Gastroesophageal sphincter (tissue), 4 donors: Measurements from ENCODE around the gene CTTN. TPM values are rescaled to one million over a fixed set of nuclear protein-coding genes. Genes with fewer than 3 reads are reported as not detected.
A peak's percentile ranks its signal among the peaks of the same experiment; 100 is the strongest.

Experiments used
- ATAC-seq: fragments of 150-250 bp; one replicate; pipeline ENCODE4 v1.9.1; 2016; ENCODE audit warnings: mild to moderate bottlenecking, moderate library complexity
- H3K27ac ChIP-seq, 4 donors: fragments of 200-600 bp; sonication (generic) in 3 of 4; 1 replicate in 3 of 4; 2 replicates in 1 of 4; pipeline ENCODE4 v1.5.1; 2016 to 2019
- H3K27me3 ChIP-seq: fragments of 200-600 bp; sonication (generic); one replicate; pipeline ENCODE4 v1.5.1; 2019
- H3K36me3 ChIP-seq, 2 donors: fragments of 200-600 bp; sonication (generic); one replicate each; pipeline ENCODE4 v1.5.1; 2019; ENCODE audit warnings: control low read depth in 1 of 2
- H3K4me1 ChIP-seq, 3 donors: fragments of 200-600 bp; sonication (generic); 1 replicate in 2 of 3; 2 replicates in 1 of 3; pipeline ENCODE4 v1.5.1; 2016 to 2019; ENCODE audit warnings: control low read depth in 2 of 3
- H3K4me3 ChIP-seq, 2 donors: fragments of 200-600 bp; sonication (generic); one replicate each; pipeline ENCODE4 v1.5.1; 2019; ENCODE audit warnings: mild to moderate bottlenecking in 1 of 2, moderate library complexity in 1 of 2
- H3K9me3 ChIP-seq, 3 donors: fragments of 200-600 bp; sonication (generic); one replicate each; pipeline ENCODE4 v1.5.1; 2017 to 2019; ENCODE audit warnings: control low read depth in 2 of 3
- EP300 ChIP-seq: sonication (generic); formaldehyde crosslinking; IDR thresholded peaks from one replicate; pipeline ENCODE4 v1.6.1; 2017; ENCODE audit warnings: antibody characterized with exemption, mild to moderate bottlenecking
- POLR2A ChIP-seq, 2 donors: fragments of 450-650 bp; IDR thresholded peaks; one replicate each; pipeline ENCODE4 v1.6.1; 2017; ENCODE audit warnings: antibody characterized with exemption in 2 of 2, mild to moderate bottlenecking in 2 of 2, moderate library complexity in 1 of 2
- POLR2AphosphoS5 ChIP-seq: sonication (generic); formaldehyde crosslinking; IDR thresholded peaks from one replicate; pipeline ENCODE4 v1.6.1; 2017; ENCODE audit warnings: antibody characterized with exemption
- WGBS, 2 donors: methylation state at CpG; one replicate each; pipeline ENCODE4 v1.1.5; 2018; ENCODE audit warnings: low coverage in 1 of 2; 5-methylcytosine and 5-hydroxymethylcytosine counted together
- total RNA-seq, 4 donors: library from RNA; depleted of rRNA; stranded (reverse); fragments of >200 nt; gene quantifications; one replicate each; pipeline ENCODE4 v1.1.0, GENCODE V29; 2016
- TF ChIP-seq, protein P1 (sequence below), 4 experiments: fragments of 200-600 bp in 2 of 4; fragments of 450-650 bp in 2 of 4; sonication (generic) in 1 of 4; IDR thresholded peaks; one replicate each; pipeline ENCODE4 v1.5.1; 2017 to 2019; ENCODE audit warnings: antibody characterized with exemption in 4 of 4, mild to moderate bottlenecking in 2 of 4, moderate library complexity in 2 of 4

Gene CTTN
- total RNA-seq, 4 donors from 2014 or later, result 164 to 316 (median 179) TPM

GRCh38 chr11:70394211-70394950, 3.9 kb upstream of the CTTN start:
- Histone ChIP-seq H3K4me1 (peaks cover 0 to 25% (median 6%) of the 10 kb centered on the region in 3 donors), H3K9me3 (no peaks in the 10 kb centered on the region), H3K27me3 (no peaks in the 10 kb centered on the region), H3K36me3 (peaks cover 0 to 12% of the 10 kb centered on the region in 2 donors), H3K27ac (no peak overlapping the region), H3K4me3 (no peak overlapping the region)
- no peak for ATAC-seq
- TF ChIP-seq, protein P1, sequence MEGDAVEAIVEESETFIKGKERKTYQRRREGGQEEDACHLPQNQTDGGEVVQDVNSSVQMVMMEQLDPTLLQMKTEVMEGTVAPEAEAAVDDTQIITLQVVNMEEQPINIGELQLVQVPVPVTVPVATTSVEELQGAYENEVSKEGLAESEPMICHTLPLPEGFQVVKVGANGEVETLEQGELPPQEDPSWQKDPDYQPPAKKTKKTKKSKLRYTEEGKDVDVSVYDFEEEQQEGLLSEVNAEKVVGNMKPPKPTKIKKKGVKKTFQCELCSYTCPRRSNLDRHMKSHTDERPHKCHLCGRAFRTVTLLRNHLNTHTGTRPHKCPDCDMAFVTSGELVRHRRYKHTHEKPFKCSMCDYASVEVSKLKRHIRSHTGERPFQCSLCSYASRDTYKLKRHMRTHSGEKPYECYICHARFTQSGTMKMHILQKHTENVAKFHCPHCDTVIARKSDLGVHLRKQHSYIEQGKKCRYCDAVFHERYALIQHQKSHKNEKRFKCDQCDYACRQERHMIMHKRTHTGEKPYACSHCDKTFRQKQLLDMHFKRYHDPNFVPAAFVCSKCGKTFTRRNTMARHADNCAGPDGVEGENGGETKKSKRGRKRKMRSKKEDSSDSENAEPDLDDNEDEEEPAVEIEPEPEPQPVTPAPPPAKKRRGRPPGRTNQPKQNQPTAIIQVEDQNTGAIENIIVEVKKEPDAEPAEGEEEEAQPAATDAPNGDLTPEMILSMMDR (IDR thresholded peaks at IDR 0.05), result no peak
- TF ChIP-seq EP300, result no peak
- TF ChIP-seq POLR2A (IDR thresholded peaks at IDR 0.05), result no peak
- TF ChIP-seq POLR2AphosphoS5, result no peak
- WGBS, 2 donors, result 91 to 93% methylated on average over 8 to 12 of the region's 15 CpGs

- WGBS, 2 donors, result 17 to 27% methylated on average over 9 to 13 of the region's 18 CpGs
- Histone ChIP-seq H3K4me1 (peaks cover 7 to 56% (median 20%) of the 10 kb centered on the region in 3 donors), H3K27me3 (no peaks in the 10 kb centered on the region), H3K9me3 (no peaks in the 10 kb centered on the region), H3K4me3 (peak overlapping the region; percentile 99 to 100), H3K27ac (peak overlapping the region in 3 of 4 donors; percentile 90 to 94 (median 91)), H3K36me3 (peaks cover 0 to 12% of the 10 kb centered on the region in 2 donors)
- TF ChIP-seq POLR2AphosphoS5, result no peak
- ATAC-seq, result no peak
Measured at GRCh38 chr11:70397336-70397982, 870 bp upstream of the CTTN start.

GRCh38 chr11:70398834-70399680, 728 bp downstream of the CTTN start:
- TF ChIP-seq, protein P1 (IDR thresholded peaks at IDR 0.05), result no peak
- TF ChIP-seq POLR2A (IDR thresholded peaks at IDR 0.05) (no peak), POLR2AphosphoS5 (no peak), EP300 (no peak)
- Histone ChIP-seq H3K27ac (peak overlapping the region; percentile 67 to 94 (median 90)), H3K9me3 (no peaks in the 10 kb centered on the region), H3K27me3 (no peaks in the 10 kb centered on the region), H3K4me3 (peak overlapping the region; percentile 99 to 100), H3K36me3 (peaks cover 0 to 6% of the 10 kb centered on the region in 2 donors), H3K4me1 (peaks cover 7 to 65% (median 20%) of the 10 kb centered on the region in 3 donors)
- WGBS, 2 donors, result 0 to 3% methylated on average over 22 to 23 of the region's 42 CpGs
- ATAC-seq, result peak; percentile 28

DNA sequence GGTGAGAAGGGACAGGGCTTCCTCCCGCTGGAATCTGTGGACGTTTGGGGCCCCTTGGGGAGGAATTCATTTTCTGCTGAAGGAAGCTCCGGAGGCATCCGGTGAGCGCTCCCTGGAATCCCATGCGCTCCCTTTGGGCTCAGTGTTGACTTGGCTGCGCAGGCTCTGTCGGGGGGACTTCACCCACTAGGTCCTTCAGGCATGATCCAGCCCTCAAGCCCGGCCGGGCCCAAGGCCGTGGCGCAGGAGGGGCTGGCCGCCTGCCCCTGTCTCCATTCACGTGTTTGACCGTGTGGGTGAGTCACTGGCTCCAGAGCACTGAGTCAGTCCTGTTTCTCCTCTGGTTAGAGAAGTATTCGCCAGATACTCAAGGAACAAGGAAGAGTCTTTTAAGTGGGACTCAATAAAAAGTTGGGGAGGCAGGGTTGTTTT, 1.4 kb downstream of the CTTN start:
- Histone ChIP-seq H3K36me3 (no peaks in the 10 kb centered on the region), H3K9me3 (no peaks in the 10 kb centered on the region), H3K4me1 (peaks cover 7 to 71% (median 20%) of the 10 kb centered on the region in 3 donors), H3K4me3 (peak overlapping the region; percentile 99 to 100), H3K27ac (peak overlapping the region; percentile 67 to 94 (median 90)), H3K27me3 (no peaks in the 10 kb centered on the region)
- WGBS, 2 donors, result 0 to 5% methylated on average over 4 to 8 of the region's 16 CpGs
- ATAC-seq, result peak; percentile 91
- TF ChIP-seq EP300 (no peak), POLR2AphosphoS5 (peak; percentile 72), POLR2A (IDR thresholded peaks at IDR 0.05) (peak; percentile 14 to 22)
- TF ChIP-seq, protein P1 (IDR thresholded peaks at IDR 0.05), result no peak

DNA sequence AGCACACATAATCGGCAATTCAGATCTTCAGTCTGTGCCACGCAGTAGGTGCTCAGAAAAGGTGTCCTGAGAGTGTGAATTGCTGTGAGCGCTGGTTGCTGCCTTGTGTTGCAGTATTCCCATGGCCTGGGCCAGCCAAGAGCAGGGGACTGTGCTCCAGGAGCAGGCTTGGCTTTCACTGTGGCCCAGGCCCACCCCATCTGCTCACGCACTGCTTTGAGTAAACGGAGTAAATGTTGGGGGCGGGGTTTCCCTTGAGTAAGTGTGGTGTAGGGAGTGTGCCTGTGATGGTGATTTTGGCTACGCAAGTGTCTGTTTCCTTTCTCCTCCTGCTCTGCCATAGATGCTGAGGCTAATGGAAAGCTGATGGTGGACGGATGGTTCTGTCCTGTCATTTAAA, 2.3 kb downstream of the CTTN start:
- no peaks in the 10 kb centered on the region for H3K27me3 ChIP-seq
- H3K36me3 ChIP-seq, result peaks cover 0 to 3% of the 10 kb centered on the region in 2 donors
- TF ChIP-seq POLR2AphosphoS5 (no peak), POLR2A (IDR thresholded peaks at IDR 0.05) (no peak)
- TF ChIP-seq, protein P1 (IDR thresholded peaks at IDR 0.05), result no peak
- WGBS, 2 donors, result 83 to 89% methylated on average over 3 to 4 of the region's 8 CpGs
- ATAC-seq, result no peak
- H3K4me3 ChIP-seq, result peak overlapping the region in 1 of 2 donors; percentile 99
- peaks cover 7 to 71% (median 20%) of the 10 kb centered on the region in 3 donors for H3K4me1 ChIP-seq
- peak overlapping the region in 3 of 4 donors; percentile 90 to 94 (median 91) for H3K27ac ChIP-seq
- no peaks in the 10 kb centered on the region for H3K9me3 ChIP-seq
